Kidney (tissue), 14 donors: Measurements from ENCODE around the gene ESRRA. TPM values are rescaled to one million over a fixed set of nuclear protein-coding genes. Genes with fewer than 3 reads are reported as not detected.

Experiments
- DNase-seq, 5 donors: peaks; one replicate each; pipeline ENCODE4 v3.0.0-alpha.2; 2013 to 2020
- FAIRE-seq: peaks from 2 replicates; lab custom pipeline; 2012; peaks lifted over from hg19 to GRCh38; lab: Jason Lieb, UNC
- H3K27ac ChIP-seq, 2 donors: one replicate each; pipeline ENCODE4 v1.7.0; 2013; ENCODE audit warnings: low read depth in 2 of 2, low read length in 2 of 2, inconsistent platforms in 1 of 2
- H3K27me3 ChIP-seq: one replicate; pipeline ENCODE4 v1.7.1; 2013; ENCODE audit warnings: low read length, inconsistent platforms; ENCODE audit not compliant: control insufficient read depth, insufficient read depth
- H3K36me3 ChIP-seq, 3 donors: one replicate each; pipeline versions ENCODE4 v1.7.0 to v1.7.1; 2013; ENCODE audit warnings: low read length in 3 of 3, control low read depth in 1 of 3, inconsistent platforms in 1 of 3; ENCODE audit not compliant: insufficient read depth in 3 of 3, control insufficient read depth in 2 of 3
- H3K4me1 ChIP-seq, 3 donors: one replicate each; pipeline versions ENCODE4 v1.7.0 to v1.7.1; 2013; ENCODE audit warnings: low read length in 3 of 3, inconsistent platforms in 1 of 3, low read depth in 1 of 3; ENCODE audit not compliant: control insufficient read depth in 2 of 3, insufficient read depth in 2 of 3
- H3K4me3 ChIP-seq, 3 donors: one replicate each; pipeline versions ENCODE4 v1.7.0 to v1.8.1; 2013; ENCODE audit warnings: low read length in 3 of 3, control low read depth in 1 of 3, inconsistent platforms in 1 of 3
- H3K9ac ChIP-seq, 3 donors: one replicate each; pipeline versions ENCODE4 v1.7.0 to v1.7.1; 2013; ENCODE audit warnings: low read length in 3 of 3, control low read depth in 1 of 3, inconsistent platforms in 1 of 3
- H3K9me3 ChIP-seq, 3 donors: one replicate each; pipeline versions ENCODE4 v1.7.0 to v1.7.1; 2013; ENCODE audit warnings: low read length in 3 of 3, control low read depth in 1 of 3, inconsistent platforms in 1 of 3; ENCODE audit not compliant: control insufficient read depth in 2 of 3, insufficient read depth in 1 of 3
- CTCF ChIP-seq: IDR thresholded peaks from 3 replicates; pipeline ENCODE4 v1.5.1; 2012; ENCODE audit warnings: mild to moderate bottlenecking, moderate library complexity, borderline replicate concordance; ENCODE audit not compliant: insufficient read depth; ENCODE audit errors: extremely low read depth
- intact Hi-C: fragments of 100-400 bp; cut with DNase I; formaldehyde crosslinking; loops from one replicate; pipeline ENCODE4 v1.11.1; 2022
- polyA plus RNA-seq: library from polyadenylated mRNA; stranded (reverse); fragments of 350-450 nt; fragmentation: Illumina TruSeq; extraction: RNeasy Lipid Tissue Mini Kit (QIAGEN cat#74804); gene quantifications from one replicate; pipeline ENCODE4 v1.2.3, GENCODE V29; 2014; ENCODE audit warnings: low read depth, low replicate concordance; ENCODE audit not compliant: insufficient read depth
- total RNA-seq: library from RNA; stranded (reverse); fragmentation: NEBNext Ultra II Directional; extraction: Animal tissue kit (Norgen Biotek cat#: 25700); gene quantifications from one replicate; pipeline ENCODE4 v1.2.1, GENCODE V29; 2021
- donor health status: control.
- donor health status: control.
- donor health status: control.
- donor health status: control.
- donor health status: control.
- donor health status: DM: yes; HTN: yes; CAD: no.
- donor health status: Normal renal cell carcinoma (clear cell type).

ESRRA gene
- total and polyA plus RNA-seq, 2 donors from 2014 or later: 59.7 to 117 TPM

GRCh38 chr11:64351136-64351631 lies 45.9 kb downstream of the ESRRA start:
- H3K9me3 ChIP-seq: no peaks in the 10 kb centered on the region
- TF ChIP-seq CTCF: no peak
- no peak for DNase-seq
- no peak overlapping the region for H3K4me3 ChIP-seq
- no peak for FAIRE-seq
- no peak overlapping the region for H3K9ac ChIP-seq
- H3K27me3 ChIP-seq: no peaks in the 10 kb centered on the region
- no peaks in the 10 kb centered on the region for H3K36me3 ChIP-seq
- H3K4me1 ChIP-seq: peaks cover 0 to 4% (median 0%) of the 10 kb centered on the region in 3 donors
- H3K27ac ChIP-seq: no peak overlapping the region
- intact Hi-C loops: no loop called here

GRCh38 chr11:64352099-64352994 lies 47.0 kb downstream of the ESRRA start:
- no peak for DNase-seq

DNA sequence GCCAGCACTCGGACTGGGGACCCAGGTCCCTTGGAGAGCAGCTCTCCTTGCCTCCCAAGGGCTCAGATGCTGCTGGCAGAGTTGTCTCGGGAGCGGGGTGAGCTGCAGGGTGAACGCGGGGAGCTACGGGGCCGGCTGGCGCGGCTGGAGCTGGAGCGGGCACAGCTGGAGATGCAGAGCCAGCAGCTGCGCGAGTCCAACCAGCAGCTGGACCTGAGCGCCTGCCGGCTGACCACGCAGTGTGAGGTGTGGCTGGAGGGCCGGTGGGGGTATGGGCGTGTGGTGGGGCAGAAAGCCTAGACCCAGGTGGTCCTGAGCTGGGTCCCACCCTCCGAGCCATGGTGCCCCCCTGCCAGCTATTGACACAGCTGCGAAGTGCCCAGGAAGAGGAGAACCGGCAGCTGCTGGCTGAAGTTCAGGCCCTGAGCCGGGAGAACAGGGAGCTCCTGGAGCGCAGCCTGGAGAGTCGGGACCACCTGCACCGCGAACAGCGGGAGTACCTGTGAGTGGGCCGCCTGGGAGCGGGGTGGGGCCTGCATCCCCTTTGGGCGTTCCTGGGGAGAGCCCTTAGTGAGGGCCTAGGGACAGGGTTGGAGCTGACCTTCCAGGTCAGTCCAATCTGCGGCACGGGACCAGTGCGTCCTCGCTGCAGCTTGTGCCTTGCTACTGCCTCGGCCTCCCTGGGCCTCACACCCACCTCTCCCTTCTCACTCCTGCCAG lies 47.8 kb downstream of the ESRRA start:
- FAIRE-seq (no peak), DNase-seq (peak in 1 of 5 donors; percentile 82)
- TF ChIP-seq CTCF: no peak
- intact Hi-C loops: no loop called here
- Histone ChIP-seq H3K9me3 (no peaks in the 10 kb centered on the region), H3K4me3 (no peak overlapping the region), H3K27ac (no peak overlapping the region), H3K36me3 (no peaks in the 10 kb centered on the region), H3K9ac (no peak overlapping the region), H3K27me3 (no peaks in the 10 kb centered on the region), H3K4me1 (peaks cover 0 to 7% (median under 1%) of the 10 kb centered on the region in 3 donors)

More at GRCh38 chr11:64352099-64352994, 47.0 kb downstream of the ESRRA start:
- FAIRE-seq: no peak
- Histone ChIP-seq H3K27ac (no peak overlapping the region), H3K27me3 (no peaks in the 10 kb centered on the region), H3K9ac (no peak overlapping the region), H3K9me3 (no peaks in the 10 kb centered on the region), H3K36me3 (no peaks in the 10 kb centered on the region), H3K4me1 (peaks cover 0 to 4% (median 0%) of the 10 kb centered on the region in 3 donors), H3K4me3 (no peak overlapping the region)
- intact Hi-C loops: no loop called here
- no peak for TF ChIP-seq CTCF
